ENCODE measurements around the gene TMEM175.
A peak's percentile ranks its signal among the peaks of the same experiment; 100 is the strongest.

The TMEM175 gene

GRCh38 chr4:992297-993110 lies 60.2 kb downstream of the TMEM175 start:
- Histone ChIP-seq H2BK12ac (ENCODE audit: low read length) (no peak overlapping the region), H2BK5ac (ENCODE audit: low read depth, low read length, poor library complexity) (no peak overlapping the region), H4K8ac (ENCODE audit: low read depth, low read length) (no peak overlapping the region), H3K4me2 (ENCODE audit: low read length) (no peak overlapping the region), H3K36me3 (ENCODE audit: control insufficient read depth in 1 of 2, insufficient read depth in 2 of 2, low read length in 2 of 2) (no peaks in the 10 kb centered on the region), H3K9me3 (ENCODE audit: insufficient read depth, low read depth, low read length) (peaks cover 2% of the 10 kb centered on the region), H3K4me3 (ENCODE audit: low read depth, low read length) (no peak overlapping the region), H3K23ac (ENCODE audit: low read length) (no peak overlapping the region), H2BK120ac (ENCODE audit: insufficient read depth, low read length, poor library complexity) (no peak overlapping the region), H3K14ac (ENCODE audit: low read length) (no peak overlapping the region), H2AK5ac (ENCODE audit: low read length) (no peak overlapping the region), H3K79me1 (ENCODE audit: low read length) (no peaks in the 10 kb centered on the region), H3K4me1 (ENCODE audit: control insufficient read depth in 1 of 2, insufficient read depth in 2 of 2, low read length in 2 of 2) (peaks cover 5 to 8% of the 10 kb centered on the region in 2 experiments), H2AFZ (ENCODE audit: insufficient read depth, low read length, poor library complexity) (no peak overlapping the region), H3K79me2 (ENCODE audit: control insufficient read depth, insufficient read depth, low read length, poor library complexity) (no peaks in the 10 kb centered on the region), H4K12ac (ENCODE audit: low read depth, low read length) (no peak overlapping the region), H3K18ac (ENCODE audit: low read length) (peak overlapping the region; percentile 13), H4K91ac (ENCODE audit: low read depth, low read length) (peak overlapping the region; percentile 4), H3K4ac (ENCODE audit: low read depth, low read length) (no peak overlapping the region), H3K27me3 (ENCODE audit: insufficient read depth, low read length) (peaks cover 9% of the 10 kb centered on the region), H3K9ac (ENCODE audit: low read length) (no peak overlapping the region), H3K27ac (ENCODE audit: low read depth, low read length) (no peak overlapping the region)
- WGBS (ENCODE audit: extremely low coverage, insufficient coverage, insufficient read length) = no CpG with 5 or more reads among the region's 25 CpGs
- peak; percentile 87 to 88 for DNase-seq

DNA sequence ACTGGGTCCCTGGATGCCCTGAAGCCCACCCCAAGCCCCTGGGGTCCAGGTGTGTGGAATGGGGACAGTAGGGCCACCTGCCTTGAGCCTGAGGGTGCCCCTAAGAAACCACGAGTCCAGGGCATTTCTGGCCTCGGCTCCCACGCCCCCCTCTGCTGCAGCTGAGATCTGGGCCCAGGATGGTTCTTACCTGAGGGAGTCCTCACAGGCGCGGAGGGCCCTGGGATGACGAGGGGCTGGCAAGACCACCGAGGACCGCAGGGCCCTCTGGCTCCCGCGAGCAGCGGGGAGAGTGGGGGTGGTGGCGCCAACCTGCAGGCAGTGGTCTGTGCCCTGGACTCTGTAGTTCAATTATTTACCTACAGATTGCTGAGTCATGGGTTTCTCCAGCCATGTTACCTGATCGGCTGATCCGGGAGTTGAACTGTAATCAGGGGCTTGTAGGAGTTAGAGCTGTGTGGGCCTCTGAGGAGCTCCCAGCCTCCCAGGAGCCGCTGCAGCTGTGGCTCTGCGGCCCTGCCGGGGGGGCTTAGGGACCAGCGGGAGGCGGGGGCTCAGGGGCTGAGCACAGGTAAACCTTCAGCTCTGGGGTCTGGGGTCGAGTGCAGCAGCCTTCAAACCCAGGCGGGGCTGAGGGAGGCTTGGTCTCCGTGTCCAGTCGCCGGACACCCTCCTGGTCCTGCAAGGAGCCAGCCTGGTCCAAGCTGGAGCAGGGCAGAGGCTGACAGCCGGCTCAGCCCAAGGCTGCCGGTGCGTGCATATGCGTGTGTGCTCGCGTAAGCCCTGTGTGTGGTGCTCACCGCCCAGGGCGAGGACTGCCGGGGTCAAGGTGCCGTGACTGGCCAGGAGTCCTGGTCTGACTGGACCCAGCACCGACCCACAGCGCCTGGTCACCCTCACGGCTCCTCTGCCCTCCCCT lies 61.1 kb downstream of the TMEM175 start, which contains the start of gene SLC26A1:
Gene SLC26A1 (minus strand): TSS at position 294 of the 919 bp plus-strand sequence. CDS start 1,701 bp downstream, outside the sequence.
- H3K4me2 ChIP-seq (ENCODE audit: low read length) = no peak within 1 kb of the TSS
- H3K36me3 ChIP-seq (ENCODE audit: control insufficient read depth in 1 of 2, insufficient read depth in 2 of 2, low read length in 2 of 2) = no peaks in the 10 kb centered on the region
- peak within 1 kb of the TSS; percentile 13 for H3K18ac ChIP-seq (ENCODE audit: low read length)
- H3K27ac ChIP-seq (ENCODE audit: low read depth, low read length) = no peak within 1 kb of the TSS
- WGBS (ENCODE audit: extremely low coverage, insufficient coverage, insufficient read length) = no CpG with 5 or more reads among the region's 37 CpGs
- H3K4me1 ChIP-seq (ENCODE audit: control insufficient read depth in 1 of 2, insufficient read depth in 2 of 2, low read length in 2 of 2) = peaks cover 5 to 6% of the 10 kb centered on the region in 2 experiments
- no peak within 1 kb of the TSS for H4K12ac ChIP-seq (ENCODE audit: low read depth, low read length)
- H2BK5ac ChIP-seq (ENCODE audit: low read depth, low read length, poor library complexity) = no peak within 1 kb of the TSS
- peak; percentile 37 to 59 for DNase-seq
- no peak within 1 kb of the TSS for H3K4ac ChIP-seq (ENCODE audit: low read depth, low read length)
- no peak within 1 kb of the TSS for H2AFZ ChIP-seq (ENCODE audit: insufficient read depth, low read length, poor library complexity)
- H4K91ac ChIP-seq (ENCODE audit: low read depth, low read length) = peak within 1 kb of the TSS; percentile 4
- no peak within 1 kb of the TSS for H3K9ac ChIP-seq (ENCODE audit: low read length)
- H2BK120ac ChIP-seq (ENCODE audit: insufficient read depth, low read length, poor library complexity) = no peak within 1 kb of the TSS
- H3K79me2 ChIP-seq (ENCODE audit: control insufficient read depth, insufficient read depth, low read length, poor library complexity) = no peaks in the 10 kb centered on the region
- H3K9me3 ChIP-seq (ENCODE audit: insufficient read depth, low read depth, low read length) = peaks cover 3% of the 10 kb centered on the region
- H2BK12ac ChIP-seq (ENCODE audit: low read length) = no peak within 1 kb of the TSS
- H3K14ac ChIP-seq (ENCODE audit: low read length) = no peak within 1 kb of the TSS
- H3K79me1 ChIP-seq (ENCODE audit: low read length) = no peaks in the 10 kb centered on the region
- peaks cover 18% of the 10 kb centered on the region for H3K27me3 ChIP-seq (ENCODE audit: insufficient read depth, low read length)
- no peak within 1 kb of the TSS for H3K4me3 ChIP-seq (ENCODE audit: low read depth, low read length)
- no peak within 1 kb of the TSS for H2AK5ac ChIP-seq (ENCODE audit: low read length)
- H3K23ac ChIP-seq (ENCODE audit: low read length) = no peak within 1 kb of the TSS
- H4K8ac ChIP-seq (ENCODE audit: low read depth, low read length) = no peak within 1 kb of the TSS

DNA sequence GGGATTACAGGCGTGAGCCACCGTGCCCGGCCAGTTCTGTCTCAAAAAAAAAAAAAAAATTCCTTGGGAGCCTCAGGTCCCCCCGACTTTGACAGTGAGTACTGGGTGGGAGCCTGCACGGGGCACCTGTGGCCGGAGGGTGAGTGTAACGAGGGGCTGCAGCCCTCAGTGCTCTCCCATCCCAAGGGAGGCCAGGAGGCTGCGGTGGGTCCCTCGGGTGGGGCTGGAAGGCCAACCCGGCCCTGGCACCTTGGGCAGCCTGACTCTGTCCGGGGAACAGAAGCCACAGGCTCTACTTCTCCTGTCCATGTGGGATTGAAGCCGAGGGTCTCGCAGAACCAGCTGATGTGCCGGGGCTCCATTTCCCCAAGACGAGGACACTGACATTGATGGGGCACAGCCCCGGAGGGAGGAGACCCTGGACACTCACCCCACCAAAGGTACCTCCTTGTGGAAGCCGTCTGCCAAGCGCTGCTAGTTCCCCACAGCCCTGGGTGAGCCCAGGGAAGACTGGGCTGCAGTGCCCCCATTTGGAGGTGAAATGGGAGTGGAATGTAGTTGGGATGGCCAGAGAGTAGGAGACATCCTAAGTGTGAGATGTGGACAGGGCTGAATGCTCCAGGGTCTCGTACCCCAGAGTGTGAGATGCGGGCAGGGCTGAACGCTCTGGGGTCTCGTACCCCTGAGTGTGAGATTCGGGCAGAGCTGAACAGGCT lies 63.2 kb downstream of the TMEM175 start:
- no CpG with 5 or more reads among the region's 23 CpGs for WGBS (ENCODE audit: extremely low coverage, insufficient coverage, insufficient read length)
- Histone ChIP-seq H4K91ac (ENCODE audit: low read depth, low read length) (no peak overlapping the region), H4K12ac (ENCODE audit: low read depth, low read length) (no peak overlapping the region), H2AFZ (ENCODE audit: insufficient read depth, low read length, poor library complexity) (no peak overlapping the region), H3K27me3 (ENCODE audit: insufficient read depth, low read length) (peaks cover 28% of the 10 kb centered on the region), H3K36me3 (ENCODE audit: control insufficient read depth in 1 of 2, insufficient read depth in 2 of 2, low read length in 2 of 2) (no peaks in the 10 kb centered on the region), H3K4me2 (ENCODE audit: low read length) (no peak overlapping the region), H4K8ac (ENCODE audit: low read depth, low read length) (no peak overlapping the region), H2BK5ac (ENCODE audit: low read depth, low read length, poor library complexity) (no peak overlapping the region), H3K14ac (ENCODE audit: low read length) (no peak overlapping the region), H2BK120ac (ENCODE audit: insufficient read depth, low read length, poor library complexity) (no peak overlapping the region), H3K9me3 (ENCODE audit: insufficient read depth, low read depth, low read length) (peaks cover 7% of the 10 kb centered on the region), H3K4me3 (ENCODE audit: low read depth, low read length) (no peak overlapping the region), H2AK5ac (ENCODE audit: low read length) (no peak overlapping the region), H2BK12ac (ENCODE audit: low read length) (no peak overlapping the region), H3K23ac (ENCODE audit: low read length) (no peak overlapping the region), H3K79me2 (ENCODE audit: control insufficient read depth, insufficient read depth, low read length, poor library complexity) (no peaks in the 10 kb centered on the region), H3K79me1 (ENCODE audit: low read length) (no peaks in the 10 kb centered on the region), H3K4ac (ENCODE audit: low read depth, low read length) (no peak overlapping the region), H3K9ac (ENCODE audit: low read length) (no peak overlapping the region), H3K18ac (ENCODE audit: low read length) (no peak overlapping the region), H3K27ac (ENCODE audit: low read depth, low read length) (no peak overlapping the region), H3K4me1 (ENCODE audit: control insufficient read depth in 1 of 2, insufficient read depth in 2 of 2, low read length in 2 of 2) (peaks cover 5 to 6% of the 10 kb centered on the region in 2 experiments)
- no peak for DNase-seq
